Heart left ventricle (tissue), 16 donors: ENCODE measurements around the gene TEX38. TPM values are rescaled to one million over a fixed set of nuclear protein-coding genes. Genes with fewer than 3 reads are reported as not detected.

Source experiments
- ATAC-seq, 4 donors: fragments of 200-7000 bp; cut with Tn5 transposase; one replicate each; pipeline ENCODE4 v1.9.1; 2020 to 2022; ENCODE audit warnings: moderate library complexity in 4 of 4, mild to moderate bottlenecking in 3 of 4, moderate number of reproducible peaks in 1 of 4
- DNase-seq, 5 donors: peaks; one replicate each; pipeline ENCODE4 v3.0.0-alpha.2; 2020
- H3K27ac ChIP-seq, 12 donors: fragments of 200-600 bp; sonication (generic) in 4 of 12; one replicate each; pipeline versions ENCODE4 v1.5.0 to v1.8.0; 2016 to 2022; ENCODE audit warnings: mild to moderate bottlenecking in 2 of 12
- H3K27me3 ChIP-seq, 9 donors: fragments of 200-600 bp; sonication (generic) in 2 of 9; one replicate each; pipeline versions ENCODE4 v1.5.1 to v1.8.0; 2016 to 2022; ENCODE audit warnings: mild to moderate bottlenecking in 3 of 9
- H3K36me3 ChIP-seq, 9 donors: fragments of 200-600 bp; sonication (generic) in 2 of 9; one replicate each; pipeline versions ENCODE4 v1.5.0 to v1.8.0; 2018 to 2022; ENCODE audit warnings: mild to moderate bottlenecking in 2 of 9
- H3K4me1 ChIP-seq, 12 donors: fragments of 200-600 bp; sonication (generic) in 4 of 12; one replicate each; pipeline versions ENCODE4 v1.5.0 to v1.8.0; 2016 to 2022; ENCODE audit warnings: mild to moderate bottlenecking in 3 of 12
- H3K4me3 ChIP-seq, 12 donors: fragments of 200-600 bp; sonication (generic) in 4 of 12; one replicate each; pipeline versions ENCODE4 v1.5.0 to v1.8.0; 2017 to 2022; ENCODE audit warnings: mild to moderate bottlenecking in 9 of 12, moderate library complexity in 4 of 12
- H3K9me3 ChIP-seq, 12 donors: fragments of 200-600 bp; sonication (generic) in 4 of 12; one replicate each; pipeline versions ENCODE4 v1.5.0 to v1.8.0; 2016 to 2022; ENCODE audit warnings: mild to moderate bottlenecking in 1 of 12
- CTCF ChIP-seq, 12 donors: fragments of 200-600 bp; sonication (generic) in 4 of 12; IDR thresholded peaks; one replicate each; pipeline versions ENCODE4 v1.5.0 to v1.8.0; 2018 to 2022; ENCODE audit warnings: antibody characterized with exemption in 12 of 12, mild to moderate bottlenecking in 5 of 12
- POLR2A ChIP-seq, 2 donors: fragments of 450-650 bp; IDR thresholded peaks; one replicate each; pipeline ENCODE4 v1.6.1; 2017; ENCODE audit warnings: antibody characterized with exemption in 2 of 2, mild to moderate bottlenecking in 2 of 2, moderate library complexity in 2 of 2
- WGBS, 4 donors: extraction: QIAGEN DNeasy Blood & Tissue Kit in 2 of 4; methylation state at CpG; one replicate each; pipeline versions ENCODE4 v1.1.5 to v1.1.7; 2013 to 2018; 5-methylcytosine and 5-hydroxymethylcytosine counted together
- intact Hi-C, 10 donors: fragments of 100-400 bp; cut with DNase I; formaldehyde crosslinking; loops; one replicate each; pipeline versions ENCODE4 v1.11.1 to v1.14.2; 2022
- polyA plus RNA-seq, 2 donors: library from polyadenylated mRNA; stranded (reverse); fragments of 200-250 nt; gene quantifications; one replicate each; pipeline ENCODE4 v1.2.3, GENCODE V29; 2013
- total RNA-seq, 9 donors: library from RNA; depleted of rRNA in 2 of 9; stranded (reverse); fragments of >200 nt in 2 of 9; fragmentation: NEBNext Ultra II Directional in 3 of 9; extraction: Animal tissue kit (Norgen Biotek cat#: 25700) in 3 of 9; gene quantifications; one replicate each; pipeline versions ENCODE4 v1.1.0 to v1.2.4, GENCODE V29; 2016 to 2023
- donor health status: ischemic (EF 13 %, LVEDD 7.1; RV severe dilation, severe dysfunction).
- donor health status: healthy with polysubstance abuse.
- donor health status: DM: no; HTN: yes; CAD: no.
- donor health status: DM: no; HTN: no; CAD: no.
- donor health status: ischemic (EF 25% LVEDD 6.9; RV normal size, moderate dysfunction).
- donor health status: ischemic (EF 25% LVEDD 5.7; RV mildly dilated, moderate dysfunction).
- donor health status: healthy.
- donor health status: DM: yes; HTN: yes; CAD: no.
- donor health status: ischemic (EF 35%, LVEDD 5.7; RV mildly dilated, moderate dysfunction).
- donor health status: nonischemic (EF 11% LVEDD 7.7; RV severe dilation, severe dysfunction).
- donor health status: DM: yes; HTN: yes; CAD: no.
- donor health status: PGD.
- donor health status: ischemic (EF 29% LVEDD 5.4; RV normal size, mild dysfunction).
- donor health status: nonischemic (EF 23%, LVEDD 6.1; RV moderate dilation, normal function).

Gene TEX38
- total and polyA plus RNA-seq, 11 donors, result 0.81 TPM; not detected in 10

GRCh38 chr1:46673749-46674182 is 2.1 kb downstream of the TEX38 start:
- no peak overlapping the region for H3K4me3 ChIP-seq
- no peaks in the 10 kb centered on the region for H3K27me3 ChIP-seq
- peaks cover 0 to 13% (median 0%) of the 10 kb centered on the region in 12 donors for H3K4me1 ChIP-seq
- ATAC-seq (no peak), DNase-seq (no peak)
- TF ChIP-seq POLR2A (IDR thresholded peaks at IDR 0.05) (no peak), CTCF (IDR thresholded peaks at IDR 0.05) (no peak)
- H3K36me3 ChIP-seq, result peaks cover 0 to 54% (median 48%) of the 10 kb centered on the region in 9 donors
- no peak overlapping the region for H3K27ac ChIP-seq
- WGBS, 4 donors, result 65 to 98% (median 86%) methylated on average over 3 to 4 of the region's 4 CpGs
- intact Hi-C loops, result loop anchor here in 2 of 10 donors (5.0 kb wide), 1 partner anchor 44 kb away; the partner anchor contains the start of gene EFCAB14 (in 2 of the 2)
- no peaks in the 10 kb centered on the region for H3K9me3 ChIP-seq

- 88 to 96% (median 92%) methylated on average over 1 of the region's 1 CpG for WGBS, 4 donors
- TF ChIP-seq CTCF (IDR thresholded peaks at IDR 0.05), result no peak
- no peak for TF ChIP-seq POLR2A (IDR thresholded peaks at IDR 0.05)
These were observed 4.1 kb downstream of the TEX38 start for GRCh38 chr1:46675549-46676314.

GRCh38 chr1:46676531-46676930 is 4.9 kb downstream of the TEX38 start:
- TF ChIP-seq POLR2A (IDR thresholded peaks at IDR 0.05), result no peak
- no peak for TF ChIP-seq CTCF (IDR thresholded peaks at IDR 0.05)
- 85 to 100% (median 98%) methylated on average over 1 of the region's 1 CpG for WGBS, 4 donors
- intact Hi-C loops, result no loop called here
- peak overlapping the region in 1 of 12 donors; percentile 72 for H3K27ac ChIP-seq
- no peaks in the 10 kb centered on the region for H3K9me3 ChIP-seq
- no peak overlapping the region for H3K4me3 ChIP-seq
- H3K36me3 ChIP-seq, result peaks cover 0 to 81% (median 75%) of the 10 kb centered on the region in 9 donors
- ATAC-seq, result no peak
- H3K27me3 ChIP-seq, result no peaks in the 10 kb centered on the region
- no peak for DNase-seq
- H3K4me1 ChIP-seq, result peaks cover 0 to 13% (median 0%) of the 10 kb centered on the region in 12 donors

More at GRCh38 chr1:46675549-46676314, 4.1 kb downstream of the TEX38 start:
- no peaks in the 10 kb centered on the region for H3K9me3 ChIP-seq
- H3K36me3 ChIP-seq, result peaks cover 0 to 73% (median 67%) of the 10 kb centered on the region in 9 donors
- H3K4me1 ChIP-seq, result peaks cover 0 to 13% (median 0%) of the 10 kb centered on the region in 12 donors
- H3K27me3 ChIP-seq, result no peaks in the 10 kb centered on the region
- intact Hi-C loops, result no loop called here
- ATAC-seq (no peak), DNase-seq (no peak)
- peak overlapping the region in 1 of 12 donors; percentile 72 for H3K27ac ChIP-seq
- H3K4me3 ChIP-seq, result no peak overlapping the region

GRCh38 chr1:46677339-46677738 is 5.7 kb downstream of the TEX38 start:
- DNase-seq (no peak), ATAC-seq (no peak)
- Histone ChIP-seq H3K27ac (no peak overlapping the region), H3K27me3 (no peaks in the 10 kb centered on the region), H3K4me1 (peaks cover 0 to 13% (median 0%) of the 10 kb centered on the region in 12 donors), H3K9me3 (no peaks in the 10 kb centered on the region), H3K4me3 (no peak overlapping the region), H3K36me3 (peaks cover 0 to 89% (median 83%) of the 10 kb centered on the region in 9 donors)
- TF ChIP-seq POLR2A (IDR thresholded peaks at IDR 0.05), result no peak
- TF ChIP-seq CTCF (IDR thresholded peaks at IDR 0.05), result no peak
- intact Hi-C loops, result no loop called here
- WGBS, 4 donors, result 90 to 100% (median 95%) methylated on average over 1 of the region's 1 CpG
